Measurements from ENCODE around the gene SSTR4.

DNA sequence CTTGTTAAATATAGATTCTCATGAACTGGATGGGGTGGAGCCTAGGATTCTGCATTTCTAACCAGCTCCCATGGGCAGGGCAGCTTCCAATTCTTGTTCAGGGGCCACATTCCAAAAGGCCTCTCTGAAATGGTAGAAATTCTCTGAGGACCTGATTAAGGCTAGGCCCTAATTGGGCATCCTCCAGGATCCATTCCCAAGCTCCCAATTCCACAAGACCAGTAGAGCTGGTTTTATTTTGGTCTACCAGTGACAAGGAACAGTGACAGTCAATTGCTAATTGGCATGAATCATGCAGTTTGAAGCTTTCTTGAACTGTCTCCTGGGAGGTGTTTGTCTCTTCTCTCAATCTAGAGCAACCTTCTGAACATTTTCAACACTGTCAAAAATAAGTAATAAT is 11.3 kb downstream of the SSTR4 start:
- TF ChIP-seq, protein P1, sequence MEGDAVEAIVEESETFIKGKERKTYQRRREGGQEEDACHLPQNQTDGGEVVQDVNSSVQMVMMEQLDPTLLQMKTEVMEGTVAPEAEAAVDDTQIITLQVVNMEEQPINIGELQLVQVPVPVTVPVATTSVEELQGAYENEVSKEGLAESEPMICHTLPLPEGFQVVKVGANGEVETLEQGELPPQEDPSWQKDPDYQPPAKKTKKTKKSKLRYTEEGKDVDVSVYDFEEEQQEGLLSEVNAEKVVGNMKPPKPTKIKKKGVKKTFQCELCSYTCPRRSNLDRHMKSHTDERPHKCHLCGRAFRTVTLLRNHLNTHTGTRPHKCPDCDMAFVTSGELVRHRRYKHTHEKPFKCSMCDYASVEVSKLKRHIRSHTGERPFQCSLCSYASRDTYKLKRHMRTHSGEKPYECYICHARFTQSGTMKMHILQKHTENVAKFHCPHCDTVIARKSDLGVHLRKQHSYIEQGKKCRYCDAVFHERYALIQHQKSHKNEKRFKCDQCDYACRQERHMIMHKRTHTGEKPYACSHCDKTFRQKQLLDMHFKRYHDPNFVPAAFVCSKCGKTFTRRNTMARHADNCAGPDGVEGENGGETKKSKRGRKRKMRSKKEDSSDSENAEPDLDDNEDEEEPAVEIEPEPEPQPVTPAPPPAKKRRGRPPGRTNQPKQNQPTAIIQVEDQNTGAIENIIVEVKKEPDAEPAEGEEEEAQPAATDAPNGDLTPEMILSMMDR (IDR thresholded peaks at IDR 0.05) = no peak
- TF ChIP-seq EP300 (IDR thresholded peaks at IDR 0.05) (no peak), POLR2A (IDR thresholded peaks at IDR 0.05) (no peak)

Data from ovary (tissue), 3 donors.